Measurements from ENCODE around the gene CLSTN1. TPM values are rescaled to one million over a fixed set of nuclear protein-coding genes. Genes with fewer than 3 reads are reported as not detected.

The CLSTN1 gene
- total and polyA plus RNA-seq, 2 of the 13 experiments (the other 11 are each of a cell fraction or from before 2014, with no cell fraction given): 19.7 to 29.8 TPM

GRCh38 chr1:9794081-9794480 is 29.7 kb downstream of the CLSTN1 start:
- no peak for FAIRE-seq
- ChIA-PET POLR2A (no interaction called here), CTCF (ENCODE audit: low intra/inter-chr PET ratio, low total read pairs) (no interaction called here)
- Histone ChIP-seq H4K20me1 (ENCODE audit: insufficient read depth, low read length) (peaks cover 12% of the 10 kb centered on the region; the same call in 1 of the 2 replicates), H3K9me3 (ENCODE audit: low read length) (no peaks in the 10 kb centered on the region), H3K27me3 (ENCODE audit: control insufficient read depth in 1 of 2, insufficient read depth in 2 of 2, low read length in 2 of 2) (no peaks in the 10 kb centered on the region), H3K4me3 (replicated peaks in 1 of 3; ENCODE audit: insufficient read depth in 1 of 3, low read depth in 2 of 3, low read length in 3 of 3) (no peak overlapping the region), H3K27ac (ENCODE audit: extremely low read length, insufficient read depth, low read length) (no peak overlapping the region), H3K36me3 (replicated peaks in 1 of 2; ENCODE audit: control insufficient read depth in 1 of 2, insufficient read depth in 2 of 2, low read length in 2 of 2) (no peaks in the 10 kb centered on the region), H2AFZ (ENCODE audit: low read length) (no peak overlapping the region), H3K4me1 (ENCODE audit: insufficient read depth, low read length) (peaks cover 20% of the 10 kb centered on the region), H3K4me2 (ENCODE audit: low read depth, low read length) (no peak overlapping the region), H3K79me2 (ENCODE audit: insufficient read depth, low read length) (peaks cover 44% of the 10 kb centered on the region), H3K9ac (ENCODE audit: insufficient read depth, low read depth, low read length) (no peak overlapping the region)
- WGBS (ENCODE audit: low lambda C conversion rate): 97% methylated on average over 5 of the region's 6 CpGs
- TF ChIP-seq NRL (CRISPR knock-in tag; IDR thresholded peaks at IDR 0.05; ENCODE audit: borderline replicate concordance) (no peak), UBTF (CRISPR knock-in tag; IDR thresholded peaks at IDR 0.05) (no peak), ERF (CRISPR knock-in tag; IDR thresholded peaks at IDR 0.05) (no peak), MXD1 (CRISPR knock-in tag; IDR thresholded peaks at IDR 0.05) (no peak), FIP1L1 (IDR thresholded peaks at IDR 0.05; ENCODE audit: borderline replicate concordance, insufficient read depth, low read depth, low read length) (no peak), ZNF891 (CRISPR knock-in tag; IDR thresholded peaks at IDR 0.05) (no peak), ZNF644 (CRISPR knock-in tag; IDR thresholded peaks at IDR 0.05; ENCODE audit: low read depth) (no peak), ELF3 (CRISPR knock-in tag; IDR thresholded peaks at IDR 0.05) (no peak), ZNF337 (CRISPR knock-in tag; IDR thresholded peaks at IDR 0.05; ENCODE audit: borderline replicate concordance, low read depth) (no peak), RBM22 (optimal IDR thresholded peaks at IDR 0.05; ENCODE audit: low read length) (no peak), GFI1 (CRISPR knock-in tag; IDR thresholded peaks at IDR 0.05; ENCODE audit: borderline replicate concordance) (no peak), PCBP1 (IDR thresholded peaks at IDR 0.05; ENCODE audit: borderline replicate concordance, low read depth, low read length) (no peak), ZNF646 (CRISPR knock-in tag; IDR thresholded peaks at IDR 0.05) (no peak), ZNF264 (CRISPR knock-in tag; IDR thresholded peaks at IDR 0.05) (no peak), HOMEZ (CRISPR knock-in tag; IDR thresholded peaks at IDR 0.05; ENCODE audit: low read depth) (no peak)
- no peak for ATAC-seq
- no TSS peak for BruUV-seq (replicated peaks)
- intact Hi-C loops (cut with micrococcal nuclease; ENCODE audit: unreplicated experiment) (no loop called here), in situ Hi-C loops (cut with HindIII; ENCODE audit: extremely low pct_ligation_motif_present, low pct_unique_long_range_greater_than_20kb) (no loop called here)
- DNase-seq (ENCODE audit: low spot score): no peak

All from HepG2 (cell line).